GM18951 (cell line): Measurements from ENCODE around the gene ITPR1.
"Not testable (repeated sequence)": the region's sequence is repeated elsewhere in the genome, so short reads cannot be mapped to it uniquely, and the experiment has no call there.

Source experiments
- POLR2A ChIP-seq: IDR thresholded peaks from 4 replicates; pipeline ENCODE4 v1.6.1; 2011; ENCODE audit warnings: mild to moderate bottlenecking; ENCODE audit not compliant: insufficient read length, insufficient read depth; ENCODE audit errors: extremely low read depth
- in situ Hi-C: fragments of 300-500 bp; cut with MboI; formaldehyde crosslinking; loops from one replicate; pipeline ENCODE4 v1.12.0; 2022; ENCODE audit warnings: low sequenced_read_pairs, mixed read lengths, inconsistent platforms; ENCODE audit not compliant: unreplicated experiment

Gene ITPR1

DNA sequence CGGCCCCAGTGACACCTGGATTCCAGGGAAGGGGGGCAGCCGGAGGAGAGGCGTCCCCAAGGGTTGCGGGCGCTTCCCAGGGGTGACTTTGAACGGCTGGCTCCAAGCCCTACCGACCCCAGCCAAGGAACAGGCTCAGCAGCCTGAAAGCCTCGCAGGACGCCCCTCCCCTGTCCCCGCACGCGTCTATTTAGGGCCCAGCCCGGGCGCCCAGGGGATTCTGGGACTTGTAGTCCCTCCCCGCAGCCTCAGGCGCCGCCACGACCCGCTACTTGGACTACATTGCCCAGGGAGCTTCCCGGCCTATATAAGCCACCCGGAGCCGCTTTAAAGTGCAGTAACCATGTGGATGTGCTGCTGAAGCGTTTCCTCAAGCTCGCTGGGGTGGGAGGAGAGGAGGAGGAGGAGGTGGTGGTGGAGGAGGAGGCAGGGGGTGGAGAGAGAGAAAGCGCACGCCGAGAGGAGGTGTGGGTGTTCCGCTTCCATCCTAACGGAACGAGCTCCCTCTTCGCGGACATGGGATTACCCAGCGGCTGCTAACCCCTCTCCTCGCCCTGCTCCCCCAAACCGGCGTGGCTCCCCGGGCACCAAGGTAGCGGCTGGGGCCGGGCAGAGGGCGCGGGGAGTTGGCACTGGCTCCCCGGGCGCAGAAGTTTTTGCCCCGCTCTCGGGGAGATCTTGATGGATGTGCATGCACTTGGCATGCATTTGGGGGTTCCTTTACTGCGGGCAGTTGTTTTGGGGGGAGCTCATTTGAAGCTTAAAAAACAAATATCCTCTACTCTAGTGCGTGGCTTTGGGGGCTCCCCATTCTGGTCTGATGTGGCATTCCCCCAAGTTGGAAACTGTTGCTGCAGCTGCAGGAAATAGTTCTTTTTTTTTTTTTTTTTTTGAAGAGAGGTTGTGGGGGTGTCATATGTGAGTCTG lies at the start of gene ITPR1:
TSS of gene ITPR1 (plus strand) at position 335 of the 927 bp plus-strand sequence. CDS start 23,144 bp downstream, outside the sequence.
- in situ Hi-C loops, result no loop called here
- TF ChIP-seq POLR2A, result peak; percentile 99

DNA sequence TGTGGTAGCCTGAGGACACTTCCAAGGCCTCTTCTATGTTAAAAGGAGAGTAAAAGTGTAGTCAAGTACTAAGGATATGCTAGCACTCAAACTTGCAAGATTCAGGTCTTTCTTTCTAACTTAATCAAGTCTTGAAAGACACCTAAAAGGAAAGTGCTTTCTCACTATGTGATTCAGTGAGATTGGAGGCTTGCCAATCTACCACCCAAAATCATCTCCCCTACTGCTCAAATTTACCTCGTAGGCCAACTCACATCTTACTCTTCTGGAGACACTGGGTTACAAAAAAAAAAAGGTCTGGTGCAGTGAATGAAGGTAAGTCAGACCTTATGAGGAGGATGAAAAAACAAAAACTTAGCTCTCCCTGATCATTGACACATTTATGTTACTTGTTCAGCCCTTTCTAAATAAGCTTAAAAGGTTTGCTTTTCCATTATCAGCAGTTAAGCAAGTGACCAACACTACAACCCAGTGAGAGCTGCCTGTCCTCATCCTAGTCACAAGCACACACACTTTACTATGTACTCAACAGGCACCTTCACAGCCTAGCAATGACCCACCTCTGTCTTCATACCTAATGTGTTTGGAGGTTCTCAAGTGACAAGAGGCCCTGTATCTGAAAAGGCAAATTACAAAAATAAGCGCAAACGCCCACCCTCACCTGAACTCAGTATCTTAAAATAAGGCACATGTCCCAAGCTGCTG lies 45.7 kb upstream of the ITPR1 start:
- in situ Hi-C loops, result no loop called here
- no peak for TF ChIP-seq POLR2A

DNA sequence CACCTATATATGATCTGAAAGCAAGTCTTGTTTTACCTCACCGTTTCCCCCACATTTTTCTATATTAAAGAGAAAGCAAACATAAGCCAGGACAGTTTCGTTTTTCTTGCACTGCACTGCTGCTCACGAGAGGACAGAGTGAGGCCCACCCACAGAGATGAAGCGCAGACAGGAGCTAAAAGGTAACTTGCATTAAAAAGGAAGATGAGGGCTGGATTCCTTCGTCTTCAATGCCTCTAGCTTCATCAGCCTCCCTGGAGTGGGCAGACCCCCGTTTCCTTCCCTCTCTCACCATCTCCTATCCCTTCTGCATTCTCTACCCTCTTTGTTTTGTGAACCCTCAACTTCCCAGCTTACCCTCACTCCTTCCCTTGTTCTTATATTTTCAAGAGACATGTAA lies 45.0 kb upstream of the ITPR1 start:
- TF ChIP-seq POLR2A, result no peak
- in situ Hi-C loops, result no loop called here

DNA sequence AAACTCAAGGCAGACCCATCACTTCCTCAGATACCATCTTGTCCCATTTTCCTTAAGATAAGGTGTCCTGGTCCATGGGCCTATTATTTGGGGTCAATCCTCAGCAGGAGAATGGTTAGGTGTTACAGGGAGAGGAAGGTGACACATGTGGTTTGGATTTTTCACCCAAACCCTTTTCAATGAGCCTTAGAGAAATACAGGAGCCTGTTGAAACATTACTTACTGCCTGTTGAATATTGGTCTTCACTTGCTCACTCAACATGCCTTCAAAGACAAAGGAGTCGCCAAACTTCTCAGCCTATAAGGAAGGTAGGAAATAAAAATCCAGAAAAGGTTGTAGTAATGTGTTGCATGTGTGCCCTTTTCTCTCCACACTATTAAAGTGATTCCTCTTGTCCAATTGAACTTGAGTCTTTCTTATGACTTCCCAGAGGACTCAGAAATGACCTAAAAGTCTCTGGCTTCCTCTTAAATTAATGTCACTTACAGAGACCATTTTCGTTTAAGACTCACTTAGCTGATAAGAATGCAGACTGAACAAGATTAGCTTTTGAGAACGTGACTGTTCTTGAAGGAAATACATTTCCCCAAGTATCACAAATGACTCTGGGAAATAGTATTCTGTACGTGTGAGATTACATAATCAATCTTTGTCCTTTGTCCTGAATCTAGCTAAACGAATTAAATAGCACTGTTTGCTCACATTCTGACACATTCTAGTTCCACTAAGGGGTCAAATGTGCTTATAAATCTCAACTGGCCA lies 43.9 kb upstream of the ITPR1 start:
- in situ Hi-C loops, result no loop called here

DNA sequence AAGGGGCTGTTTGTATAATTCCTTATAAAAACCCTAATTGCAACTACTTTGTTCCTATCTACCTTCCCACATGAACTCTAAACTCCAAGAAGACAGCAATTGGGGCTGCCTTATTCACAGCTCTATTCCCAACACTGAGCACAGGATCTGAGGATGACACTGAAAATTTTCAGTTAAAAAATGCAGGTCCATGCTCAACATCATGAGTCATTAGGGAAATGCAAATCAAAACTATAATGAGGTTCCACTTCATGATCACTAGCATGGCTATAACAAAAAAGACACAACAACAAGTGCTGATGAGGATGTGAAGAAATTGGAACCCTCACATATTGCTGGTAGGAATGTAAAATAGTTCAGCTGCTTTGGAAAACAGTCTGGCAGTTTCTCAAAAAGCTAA lies 39.0 kb upstream of the ITPR1 start:
- in situ Hi-C loops, result no loop called here
- TF ChIP-seq POLR2A, result no peak

More for the DNA sequence above, 43.9 kb upstream of the ITPR1 start:
- TF ChIP-seq POLR2A, result no peak

DNA sequence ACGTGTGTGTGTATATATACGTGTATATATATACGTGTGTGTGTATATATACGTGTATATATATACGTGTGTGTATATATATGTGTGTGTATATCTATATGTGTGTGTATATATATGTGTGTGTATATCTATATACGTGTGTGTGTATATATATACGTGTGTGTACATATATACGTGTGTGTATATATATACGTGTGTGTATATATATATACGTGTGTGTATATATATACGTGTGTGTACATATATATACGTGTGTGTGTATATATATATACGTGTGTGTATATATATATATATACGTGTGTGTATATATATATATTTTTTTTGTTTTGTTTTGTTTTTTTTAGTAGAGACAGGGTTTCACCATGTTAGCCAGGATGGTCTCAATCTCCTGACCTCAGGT lies 36.4 kb upstream of the ITPR1 start:
- in situ Hi-C loops, result not testable (repeated sequence)

DNA sequence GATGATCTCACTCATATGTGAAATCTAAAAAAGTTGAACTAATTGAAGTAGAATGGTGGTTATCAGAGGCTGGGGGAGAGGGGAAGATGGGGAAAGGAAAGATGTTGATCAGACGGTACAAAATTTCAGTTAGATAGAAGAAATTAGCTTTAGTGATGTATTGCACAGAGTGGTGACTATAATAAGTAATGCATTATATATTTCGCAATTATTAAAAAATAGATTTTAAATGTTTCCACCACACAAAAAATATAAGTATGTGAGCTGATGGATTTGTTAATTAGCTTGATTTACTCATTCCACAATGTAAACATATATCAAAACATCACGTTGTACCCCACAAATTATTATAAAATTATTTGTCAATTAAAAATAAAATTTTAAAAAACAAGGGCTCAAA lies 34.2 kb upstream of the ITPR1 start:
- no peak for TF ChIP-seq POLR2A
- in situ Hi-C loops, result no loop called here

DNA sequence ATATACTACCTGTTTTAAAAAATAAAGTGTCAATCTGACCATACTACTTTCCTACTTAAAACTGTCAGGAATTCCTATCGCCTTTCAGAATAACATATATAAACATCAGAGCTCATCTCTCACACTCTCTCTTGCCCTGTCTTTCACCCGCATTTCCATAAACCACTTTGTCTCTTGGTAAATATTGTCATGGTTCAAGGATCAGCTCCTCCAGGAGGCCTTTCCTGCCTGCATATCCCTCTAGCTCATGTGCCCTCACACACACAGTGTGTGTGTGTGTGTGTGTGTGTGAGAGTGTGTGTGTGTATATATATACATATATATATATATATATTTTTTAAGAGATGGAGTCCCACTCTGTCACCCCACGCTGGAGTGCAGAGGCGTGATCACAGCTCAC lies 32.8 kb upstream of the ITPR1 start:
- no peak for TF ChIP-seq POLR2A
- in situ Hi-C loops, result no loop called here

DNA sequence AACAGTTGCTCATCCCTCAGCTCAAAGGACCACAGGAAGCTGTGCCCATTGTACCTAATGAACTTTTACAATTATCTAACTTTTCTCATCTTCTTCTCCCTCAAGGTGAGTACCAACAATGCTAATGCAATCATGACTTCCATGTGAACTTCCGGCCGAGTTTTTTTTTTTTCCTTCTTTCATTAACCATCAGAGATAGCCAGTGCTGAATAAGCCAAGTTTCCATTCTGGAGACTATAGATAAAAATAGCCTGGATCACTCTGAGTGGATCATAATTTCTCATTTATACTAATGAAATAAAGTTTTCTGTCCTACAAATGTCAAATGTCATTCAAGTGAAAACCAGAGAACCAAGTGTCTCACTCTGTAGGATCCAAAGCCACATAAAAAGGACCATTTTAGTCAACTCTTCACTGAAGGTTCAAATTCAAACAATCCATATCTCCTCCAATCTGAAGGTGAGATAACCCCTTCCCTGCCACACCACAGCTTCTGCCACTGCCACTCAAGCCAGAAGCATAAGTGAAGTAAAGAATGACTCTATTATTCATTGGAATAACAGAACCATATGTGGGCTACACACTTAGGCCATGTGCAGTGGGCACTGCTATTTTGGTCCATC lies 31.6 kb upstream of the ITPR1 start:
- no peak for TF ChIP-seq POLR2A
- in situ Hi-C loops, result no loop called here

DNA sequence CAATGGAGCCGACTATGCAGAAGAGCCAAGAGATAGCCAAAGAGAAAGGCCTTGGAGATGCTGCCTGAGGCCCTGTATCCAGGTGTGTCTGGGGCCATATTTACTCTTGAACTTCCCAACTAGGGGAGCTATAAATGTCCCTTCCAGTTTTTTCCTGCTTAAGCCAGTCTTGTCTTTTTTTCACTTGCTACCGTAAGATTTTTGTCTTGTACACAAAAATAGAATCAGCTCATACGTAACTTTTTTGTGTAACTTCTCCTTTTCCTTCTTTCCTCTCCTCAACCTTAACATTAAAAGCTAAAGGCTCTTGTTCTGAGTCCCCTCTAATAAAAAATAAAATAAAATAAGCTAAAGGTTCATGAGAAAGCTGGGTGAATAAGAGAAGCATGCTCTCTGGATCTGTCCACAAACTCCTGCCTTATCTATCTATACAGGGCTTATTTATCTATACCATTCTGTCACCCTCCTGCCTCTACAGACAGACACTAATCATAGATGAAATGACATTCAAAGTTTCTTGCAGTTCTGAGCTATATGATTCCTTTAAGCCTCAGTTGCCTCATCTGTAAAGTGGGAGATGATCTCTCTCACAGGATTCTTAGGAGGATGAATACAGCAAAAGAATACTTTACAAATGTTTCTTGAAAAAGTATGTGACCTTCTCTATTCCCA lies 30.6 kb upstream of the ITPR1 start:
- TF ChIP-seq POLR2A, result no peak
- in situ Hi-C loops, result no loop called here

DNA sequence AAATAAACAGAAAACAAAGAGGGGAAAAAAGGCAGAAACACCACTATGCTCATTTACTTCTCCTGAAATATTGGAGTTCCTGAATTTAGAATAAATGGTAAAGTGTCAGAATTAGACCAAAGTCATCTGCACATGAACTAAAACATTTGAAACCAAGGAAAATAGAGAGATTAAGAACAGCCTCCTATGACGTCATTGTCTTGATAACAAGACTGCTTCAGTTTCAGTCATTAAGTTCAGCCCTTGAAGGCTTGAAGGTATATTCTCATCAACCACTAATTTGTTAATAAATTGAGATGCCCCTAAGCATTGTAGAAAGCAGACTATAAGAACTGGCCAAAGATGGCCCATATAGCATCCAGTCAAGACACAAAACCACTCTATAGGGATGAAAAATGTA lies 28.6 kb upstream of the ITPR1 start:
- in situ Hi-C loops, result no loop called here
- TF ChIP-seq POLR2A, result no peak

DNA sequence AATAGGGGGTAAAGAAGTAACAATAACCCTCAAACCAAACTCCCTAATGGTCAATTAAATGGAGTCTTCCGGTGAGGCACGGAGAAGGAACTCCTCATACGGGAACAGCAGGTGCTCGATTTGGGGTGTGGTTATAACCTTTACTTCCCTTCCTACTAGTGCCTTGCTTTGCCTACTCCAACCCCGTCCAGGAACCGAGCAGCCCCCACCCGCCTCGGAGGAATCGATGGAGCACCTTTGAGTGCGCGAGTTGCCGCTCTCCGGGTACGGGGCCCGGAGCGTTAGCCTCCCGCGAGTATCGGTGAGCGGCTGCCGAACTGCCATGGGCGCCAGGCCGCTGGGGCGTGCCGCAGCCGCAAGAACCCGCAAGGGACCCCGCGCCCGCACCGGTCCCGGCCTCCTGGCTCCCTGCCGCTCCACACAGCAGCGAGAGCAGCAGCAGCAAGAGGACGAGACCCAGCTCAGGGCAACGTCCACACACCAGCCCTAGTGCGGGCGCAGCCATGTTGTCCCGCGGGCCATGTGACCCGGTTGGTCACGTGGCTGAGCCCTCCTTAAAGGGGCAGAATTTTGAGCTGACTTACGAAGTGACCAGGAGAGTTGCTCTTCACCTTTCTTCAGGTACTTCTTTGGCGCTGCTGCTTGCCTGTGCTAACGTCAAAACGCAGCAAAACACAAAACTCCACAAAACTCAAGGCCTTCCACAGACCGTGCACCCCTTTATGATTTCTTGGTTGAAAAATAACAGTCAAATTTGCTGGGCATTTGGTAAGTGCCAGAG lies 26.2 kb upstream of the ITPR1 start, which contains the start of gene SUMF1:
TSS of gene SUMF1 (minus strand) at position 529 of the 781 bp plus-strand sequence. CDS start at position 505, 24 bp downstream.
- peak; percentile 77 for TF ChIP-seq POLR2A
- in situ Hi-C loops, result no loop called here

DNA sequence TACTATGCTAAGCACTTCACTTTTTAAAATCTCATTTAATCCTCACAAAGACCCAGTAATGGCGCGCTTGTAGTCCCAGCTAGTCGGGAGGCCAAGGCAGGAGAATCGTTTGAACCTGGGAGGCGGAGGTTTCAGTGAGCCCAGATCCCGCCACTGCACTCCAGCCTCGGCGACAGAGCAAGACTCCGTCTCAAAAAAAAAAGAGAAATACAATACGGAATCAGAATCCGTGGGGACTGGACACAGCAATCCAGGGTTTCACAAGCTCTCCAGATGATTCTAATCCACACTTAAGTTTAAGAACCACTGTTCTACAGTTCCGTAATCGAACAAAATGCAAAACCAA lies 25.7 kb upstream of the ITPR1 start:
- TF ChIP-seq POLR2A, result no peak

More for the DNA sequence above, 25.7 kb upstream of the ITPR1 start:
- in situ Hi-C loops, result no loop called here
